Mesothelial cell of epicardium (in vitro differentiated cells): Measurements from ENCODE around the gene HAND2. TPM values are rescaled to one million over a fixed set of nuclear protein-coding genes. Genes with fewer than 3 reads are reported as not detected.

Experiments used
- DNase-seq, 2 experiments: peaks; one replicate each; pipeline ENCODE4 v3.0.0; 2021; ENCODE audit warnings: low spot score in 2 of 2; ENCODE audit not compliant: unreplicated experiment in 2 of 2
- H3K27ac Mint-ChIP-seq: 2 replicates; pipeline ENCODE4 v1.8.0; 2021; ENCODE audit warnings: mixed read lengths
- H3K27me3 Mint-ChIP-seq: 2 replicates; pipeline ENCODE4 v1.8.0; 2021; ENCODE audit warnings: low read depth, mixed read lengths
- H3K36me3 Mint-ChIP-seq: 2 replicates; pipeline ENCODE4 v1.8.0; 2021; ENCODE audit warnings: mixed read lengths
- H3K4me1 Mint-ChIP-seq: 2 replicates; pipeline ENCODE4 v1.8.0; 2021; ENCODE audit warnings: mixed read lengths
- H3K4me3 Mint-ChIP-seq: 2 replicates; pipeline ENCODE4 v1.8.0; 2021; ENCODE audit warnings: mild to moderate bottlenecking, moderate library complexity, mixed read lengths
- H3K9me3 Mint-ChIP-seq: 2 replicates; pipeline ENCODE4 v1.8.0; 2021; ENCODE audit warnings: mixed read lengths
- total RNA-seq: library from RNA; stranded (reverse); gene quantifications from 3 replicates; pipeline ENCODE4 v1.2.1, GENCODE V29; 2021
- TF ChIP-seq, protein P1 (sequence below): fragments of 200-600 bp; sonication (generic); IDR thresholded peaks from one replicate; pipeline ENCODE4 v1.5.0; 2021; ENCODE audit warnings: antibody characterized with exemption; ENCODE audit not compliant: unreplicated experiment

Gene HAND2
- total RNA-seq, 1 donor from 2014 or later: 34.3 TPM

DNA sequence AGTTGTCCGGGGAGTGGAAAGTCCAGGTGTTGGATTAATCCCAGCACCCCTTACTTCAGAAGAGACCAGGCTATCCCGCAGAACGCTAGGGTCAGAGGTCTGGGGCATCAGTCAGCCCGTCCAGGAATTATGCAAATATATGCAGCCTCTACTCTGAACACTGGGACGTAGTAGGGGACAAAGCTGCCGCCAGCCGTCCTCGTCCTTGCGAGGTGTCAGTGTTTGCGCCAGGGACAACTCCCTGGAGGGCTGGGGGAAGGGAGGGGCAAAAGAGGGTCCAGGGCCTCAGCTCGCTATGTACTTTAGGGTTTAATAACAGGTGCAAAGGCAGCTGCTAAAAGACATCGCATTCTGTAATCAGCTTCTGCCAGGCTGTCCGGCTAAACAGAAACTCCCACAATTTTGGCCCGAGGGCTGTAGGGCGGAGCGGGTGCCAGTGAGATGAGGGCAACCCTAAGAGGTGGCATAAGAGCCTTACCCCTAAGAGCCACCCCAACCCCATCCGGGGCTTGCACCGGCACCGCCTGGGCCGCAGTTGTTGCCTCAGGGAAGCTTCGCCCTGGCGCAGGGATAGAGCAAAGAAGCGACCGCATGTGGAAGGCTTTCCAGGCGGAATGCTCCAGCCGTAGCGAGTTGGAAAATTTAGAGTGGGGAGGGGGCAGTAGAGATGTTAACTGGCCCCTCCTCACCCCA lies 8.4 kb downstream of the HAND2 start:
- no peak for DNase-seq
- peak overlapping the region; percentile 95 for H3K4me3 Mint-ChIP-seq
- H3K27me3 Mint-ChIP-seq: peaks cover 31% of the 10 kb centered on the region
- peaks cover 92% of the 10 kb centered on the region for H3K4me1 Mint-ChIP-seq
- H3K36me3 Mint-ChIP-seq: peaks cover 1% of the 10 kb centered on the region
- TF ChIP-seq, protein P1, sequence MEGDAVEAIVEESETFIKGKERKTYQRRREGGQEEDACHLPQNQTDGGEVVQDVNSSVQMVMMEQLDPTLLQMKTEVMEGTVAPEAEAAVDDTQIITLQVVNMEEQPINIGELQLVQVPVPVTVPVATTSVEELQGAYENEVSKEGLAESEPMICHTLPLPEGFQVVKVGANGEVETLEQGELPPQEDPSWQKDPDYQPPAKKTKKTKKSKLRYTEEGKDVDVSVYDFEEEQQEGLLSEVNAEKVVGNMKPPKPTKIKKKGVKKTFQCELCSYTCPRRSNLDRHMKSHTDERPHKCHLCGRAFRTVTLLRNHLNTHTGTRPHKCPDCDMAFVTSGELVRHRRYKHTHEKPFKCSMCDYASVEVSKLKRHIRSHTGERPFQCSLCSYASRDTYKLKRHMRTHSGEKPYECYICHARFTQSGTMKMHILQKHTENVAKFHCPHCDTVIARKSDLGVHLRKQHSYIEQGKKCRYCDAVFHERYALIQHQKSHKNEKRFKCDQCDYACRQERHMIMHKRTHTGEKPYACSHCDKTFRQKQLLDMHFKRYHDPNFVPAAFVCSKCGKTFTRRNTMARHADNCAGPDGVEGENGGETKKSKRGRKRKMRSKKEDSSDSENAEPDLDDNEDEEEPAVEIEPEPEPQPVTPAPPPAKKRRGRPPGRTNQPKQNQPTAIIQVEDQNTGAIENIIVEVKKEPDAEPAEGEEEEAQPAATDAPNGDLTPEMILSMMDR: no peak
- H3K27ac Mint-ChIP-seq: peak overlapping the region; percentile 97
- no peaks in the 10 kb centered on the region for H3K9me3 Mint-ChIP-seq

DNA sequence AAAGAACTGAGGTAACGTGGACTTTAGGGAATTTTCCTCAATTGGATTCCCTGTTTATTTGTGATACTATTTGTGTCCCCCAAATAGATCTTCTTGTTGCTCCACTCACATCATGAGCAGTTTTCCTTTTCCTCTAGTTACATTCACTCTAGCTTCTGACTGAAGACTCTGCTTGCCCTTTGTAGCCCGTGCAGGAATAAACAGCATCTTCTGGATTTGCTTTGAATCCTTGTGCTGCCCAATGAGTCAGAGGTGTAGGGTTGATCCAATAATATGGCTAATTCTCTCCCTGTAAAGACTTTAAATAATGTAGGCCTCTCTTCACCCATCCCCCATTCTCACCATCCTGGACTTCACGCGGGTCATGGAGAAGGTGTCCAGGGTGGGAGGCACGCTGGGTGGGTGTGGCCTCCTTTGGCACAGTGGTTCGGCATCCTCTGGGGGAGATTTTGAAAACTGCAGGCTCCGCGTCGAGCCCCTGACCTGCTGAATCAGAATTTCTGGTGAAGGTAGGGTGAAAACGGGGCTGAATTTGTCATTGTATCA lies 9.0 kb downstream of the HAND2 start:
- Mint-ChIP-seq H3K9me3 (no peaks in the 10 kb centered on the region), H3K27me3 (peaks cover 27% of the 10 kb centered on the region), H3K36me3 (no peaks in the 10 kb centered on the region), H3K4me1 (peaks cover 94% of the 10 kb centered on the region), H3K27ac (peak overlapping the region; percentile 97), H3K4me3 (peak overlapping the region; percentile 95)
- TF ChIP-seq, protein P1: no peak
- DNase-seq: no peak

DNA sequence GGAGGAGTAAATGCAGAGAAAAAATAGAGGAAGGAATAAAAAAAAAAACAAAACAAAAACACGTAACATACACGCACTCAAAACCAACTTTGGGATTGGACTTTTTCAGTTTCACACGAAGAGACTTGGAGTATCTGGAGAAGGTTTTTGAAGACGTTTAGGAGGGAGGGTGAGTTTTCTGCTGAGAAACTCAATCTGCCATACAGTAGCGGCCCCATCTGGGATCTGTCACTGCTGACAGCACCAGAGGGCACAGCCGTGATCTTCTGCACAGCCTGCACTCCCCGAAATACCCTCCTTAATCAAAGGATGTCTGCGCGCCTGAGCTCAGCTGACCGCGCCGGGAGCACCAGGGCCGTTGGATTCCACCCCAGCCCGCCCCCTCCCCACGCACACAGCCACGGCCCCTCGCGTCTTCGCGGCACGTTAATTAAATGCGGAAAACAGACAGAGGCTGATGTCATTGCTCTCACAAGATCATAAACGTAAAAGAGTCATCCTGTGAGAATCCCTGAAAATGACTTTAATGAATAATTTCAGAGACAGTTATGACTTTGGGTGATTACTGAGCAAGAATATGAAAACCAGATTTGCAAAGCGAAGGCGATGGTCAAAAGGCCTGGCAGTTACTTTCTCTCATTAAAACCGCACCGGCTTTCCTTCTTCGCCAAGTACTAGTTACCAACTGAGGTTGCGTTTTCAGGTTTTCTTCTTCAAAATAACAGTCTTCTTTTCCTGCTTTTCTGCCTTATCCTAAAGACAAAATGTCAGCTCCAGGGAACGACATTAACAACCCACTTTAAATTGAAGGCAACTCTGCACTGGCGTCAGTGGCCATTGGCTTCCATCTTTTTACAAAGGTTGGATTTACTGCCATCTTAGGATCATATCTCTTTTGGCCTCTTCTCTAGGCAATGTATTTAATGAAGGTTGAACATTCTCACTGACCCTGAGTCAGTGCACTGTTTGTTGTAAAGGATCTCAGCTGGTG lies 10.6 kb downstream of the HAND2 start:
- Mint-ChIP-seq H3K27ac (peak overlapping the region; percentile 97), H3K9me3 (no peaks in the 10 kb centered on the region), H3K36me3 (no peaks in the 10 kb centered on the region), H3K27me3 (peaks cover 15% of the 10 kb centered on the region), H3K4me3 (peak overlapping the region; percentile 71), H3K4me1 (peaks cover 88% of the 10 kb centered on the region)
- DNase-seq: peak in 1 of 2 experiments; percentile 57
- TF ChIP-seq, protein P1: no peak

DNA sequence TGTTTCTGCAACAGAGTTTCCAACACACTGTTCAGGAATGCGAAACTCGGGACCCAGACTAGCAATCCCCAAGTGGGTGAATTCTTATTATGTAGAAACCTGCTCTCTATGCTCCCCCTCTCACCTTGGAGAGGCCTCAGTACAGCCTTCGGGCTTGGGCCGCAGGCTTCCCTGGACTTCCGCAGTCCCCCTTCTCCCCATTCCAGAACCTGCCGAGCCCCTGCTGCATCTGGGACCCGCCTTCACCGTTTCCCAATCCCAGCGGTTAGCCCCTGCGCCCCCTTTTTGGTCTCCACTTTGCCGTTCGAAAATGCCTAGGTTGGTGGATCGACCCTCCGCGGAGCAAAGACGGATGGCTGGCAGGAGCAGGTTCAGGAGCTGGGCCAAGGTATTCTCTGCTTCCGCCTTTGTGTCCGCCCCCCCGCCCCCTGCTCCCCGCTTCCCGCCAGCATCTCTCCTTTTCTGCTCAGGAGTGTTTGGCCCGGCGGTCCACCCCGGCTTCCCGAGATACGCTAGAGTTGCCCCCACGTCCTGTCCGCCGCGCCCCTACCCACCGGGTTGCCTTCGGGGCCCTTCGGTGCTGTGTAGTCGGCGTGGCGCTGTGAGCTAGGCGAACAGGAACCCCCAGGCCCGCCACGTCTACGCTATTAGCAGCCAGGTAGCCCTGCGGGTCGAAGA lies 11.5 kb downstream of the HAND2 start:
- Mint-ChIP-seq H3K4me1 (peaks cover 80% of the 10 kb centered on the region), H3K27ac (peak overlapping the region; percentile 97), H3K9me3 (no peaks in the 10 kb centered on the region), H3K27me3 (peaks cover 9% of the 10 kb centered on the region), H3K4me3 (peak overlapping the region; percentile 71), H3K36me3 (no peaks in the 10 kb centered on the region)
- TF ChIP-seq, protein P1: no peak
- DNase-seq: peak in 1 of 2 experiments; percentile 53

DNA sequence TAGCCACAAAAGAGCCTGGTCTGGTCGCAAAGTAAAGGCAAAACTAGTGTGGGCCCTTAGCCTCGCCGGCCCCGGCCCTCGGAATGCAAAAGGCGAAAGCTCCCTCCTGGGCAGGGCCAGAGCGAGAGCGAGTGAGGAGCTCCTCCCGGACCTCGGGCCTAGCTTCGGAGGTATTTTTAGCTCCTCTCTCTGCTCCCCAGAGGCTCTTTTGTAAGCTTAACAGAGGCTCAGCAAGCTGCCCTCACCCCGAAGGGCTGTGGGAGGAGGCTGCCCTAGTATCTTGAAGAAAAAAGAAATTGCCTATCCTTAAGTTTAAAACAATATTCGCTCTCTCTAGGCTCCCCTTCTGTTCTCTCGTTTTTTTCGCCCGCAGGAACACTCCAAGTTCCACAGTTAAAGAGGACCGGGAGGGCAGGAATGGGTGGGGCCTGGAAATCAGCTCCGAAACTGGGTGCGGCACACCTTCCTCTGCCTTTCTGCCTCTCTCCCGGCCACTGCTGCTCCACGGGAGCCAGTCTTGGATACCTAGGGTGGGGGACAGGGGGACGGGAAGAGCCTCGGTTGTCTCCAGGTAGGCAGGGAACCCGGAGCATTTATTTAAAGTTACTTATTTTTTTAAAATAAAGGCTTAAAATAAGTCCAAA lies 12.1 kb downstream of the HAND2 start:
- peak overlapping the region; percentile 97 for H3K27ac Mint-ChIP-seq
- peaks cover 7% of the 10 kb centered on the region for H3K27me3 Mint-ChIP-seq
- H3K4me3 Mint-ChIP-seq: peak overlapping the region; percentile 71
- TF ChIP-seq, protein P1: no peak
- DNase-seq: peak in 1 of 2 experiments; percentile 57
- H3K4me1 Mint-ChIP-seq: peaks cover 75% of the 10 kb centered on the region
- no peaks in the 10 kb centered on the region for H3K9me3 Mint-ChIP-seq
- no peaks in the 10 kb centered on the region for H3K36me3 Mint-ChIP-seq
